Stimulated activated naive CD8-positive, alpha-beta T cell treated with anti-CD3 and anti-CD28 coated beads, Interleukin-15, amount 100 ng/mL, for 72 hours (primary cell): ENCODE measurements around the gene OR51G2.

ENCODE experiments used
- ATAC-seq: fragments of 150-1000 bp; cut with Tn5 transposase; 2 replicates; pipeline ENCODE4 v1.10.0; 2021; ENCODE audit warnings: mild to moderate bottlenecking, moderate library complexity
- DNase-seq, 2 donors: peaks; one replicate each; pipeline ENCODE4 v3.0.0; 2021 to 2022
- H3K27ac Mint-ChIP-seq, 2 donors: one replicate each; pipeline ENCODE4 v1.8.0; 2022; ENCODE audit warnings: mild to moderate bottlenecking in 2 of 2, mixed read lengths in 2 of 2, moderate library complexity in 2 of 2
- H3K27me3 Mint-ChIP-seq: one replicate; pipeline ENCODE4 v1.8.0; 2022; ENCODE audit warnings: mixed read lengths
- H3K4me1 Mint-ChIP-seq: one replicate; pipeline ENCODE4 v1.8.0; 2022; ENCODE audit warnings: mild to moderate bottlenecking, mixed read lengths
- H3K4me3 Mint-ChIP-seq, 2 donors: one replicate each; pipeline ENCODE4 v1.8.0; 2022; ENCODE audit warnings: mild to moderate bottlenecking in 2 of 2, mixed read lengths in 2 of 2, moderate library complexity in 1 of 2
- H3K9me3 Mint-ChIP-seq, 2 donors: one replicate each; pipeline ENCODE4 v1.8.0; 2022; ENCODE audit warnings: mixed read lengths in 2 of 2

OR51G2 gene

DNA sequence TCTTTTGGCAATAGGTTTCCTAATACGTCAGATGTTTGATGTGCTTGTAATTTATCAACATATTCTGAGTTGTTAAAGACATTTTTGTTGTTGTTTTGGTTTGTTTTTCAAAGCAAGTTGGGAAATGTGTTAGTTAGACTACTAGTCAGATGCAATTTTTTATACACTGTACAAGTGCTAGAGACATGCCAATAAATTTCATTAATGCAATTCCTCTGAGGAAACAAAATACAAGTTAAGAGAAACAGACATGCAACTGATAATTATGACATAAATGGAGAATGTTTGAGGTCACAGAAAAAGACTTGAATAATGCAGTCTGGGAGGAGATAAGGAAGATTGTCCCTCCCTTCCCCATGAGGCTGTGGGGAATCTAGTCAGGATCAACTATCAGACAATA lies 31.6 kb downstream of the OR51G2 start:
- Mint-ChIP-seq H3K27me3 (peaks cover 8% of the 10 kb centered on the region), H3K27ac (no peak overlapping the region), H3K4me1 (no peaks in the 10 kb centered on the region), H3K4me3 (no peak overlapping the region), H3K9me3 (peaks cover 5 to 7% of the 10 kb centered on the region in 2 donors)
- ATAC-seq (no peak), DNase-seq (no peak)

DNA sequence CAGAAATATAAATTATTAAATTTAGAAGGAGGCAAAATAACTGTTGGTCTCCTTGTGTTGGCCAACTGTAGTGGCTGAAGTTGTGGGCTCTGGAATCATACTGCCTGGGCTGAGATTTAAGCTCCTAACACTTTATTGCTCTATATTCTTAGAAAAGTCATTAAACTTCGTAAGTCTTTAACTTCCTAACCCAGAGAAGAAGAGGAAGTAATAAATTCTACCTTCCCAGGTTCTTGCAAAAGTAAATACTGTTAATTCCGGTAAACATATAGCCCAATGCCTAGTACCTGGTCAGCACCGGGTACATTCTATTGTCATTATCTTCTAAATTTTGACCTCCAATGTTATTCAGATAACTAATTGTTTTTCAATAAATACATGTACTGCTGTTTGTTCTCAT lies 33.0 kb downstream of the OR51G2 start:
- ATAC-seq (no peak), DNase-seq (no peak)
- Mint-ChIP-seq H3K27ac (no peak overlapping the region), H3K27me3 (peaks cover 8% of the 10 kb centered on the region), H3K4me1 (no peaks in the 10 kb centered on the region), H3K4me3 (no peak overlapping the region), H3K9me3 (peaks cover 5 to 7% of the 10 kb centered on the region in 2 donors)

DNA sequence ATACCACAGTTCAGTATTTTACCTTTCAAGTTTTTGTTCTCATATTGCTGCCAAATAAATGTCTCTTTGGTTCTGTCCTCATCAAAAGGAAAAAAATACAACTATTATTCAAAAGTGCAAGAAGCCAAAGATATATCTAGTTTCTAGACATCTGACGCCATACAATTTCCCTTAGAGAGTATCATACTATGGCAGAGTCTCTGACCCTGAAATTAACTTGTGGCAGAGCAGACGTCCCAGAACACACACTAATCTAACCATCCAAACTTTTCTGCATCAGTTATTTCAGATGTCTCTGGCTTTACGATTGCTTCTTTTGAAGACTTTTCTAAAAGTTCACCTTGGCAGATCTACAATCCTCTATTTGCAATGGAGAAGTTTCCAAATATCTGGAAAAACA lies 34.8 kb downstream of the OR51G2 start:
- H3K9me3 Mint-ChIP-seq, result no peaks in the 10 kb centered on the region
- DNase-seq (no peak), ATAC-seq (no peak)
- H3K27ac Mint-ChIP-seq, result no peak overlapping the region
- H3K27me3 Mint-ChIP-seq, result no peaks in the 10 kb centered on the region
- no peaks in the 10 kb centered on the region for H3K4me1 Mint-ChIP-seq
- H3K4me3 Mint-ChIP-seq, result no peak overlapping the region

DNA sequence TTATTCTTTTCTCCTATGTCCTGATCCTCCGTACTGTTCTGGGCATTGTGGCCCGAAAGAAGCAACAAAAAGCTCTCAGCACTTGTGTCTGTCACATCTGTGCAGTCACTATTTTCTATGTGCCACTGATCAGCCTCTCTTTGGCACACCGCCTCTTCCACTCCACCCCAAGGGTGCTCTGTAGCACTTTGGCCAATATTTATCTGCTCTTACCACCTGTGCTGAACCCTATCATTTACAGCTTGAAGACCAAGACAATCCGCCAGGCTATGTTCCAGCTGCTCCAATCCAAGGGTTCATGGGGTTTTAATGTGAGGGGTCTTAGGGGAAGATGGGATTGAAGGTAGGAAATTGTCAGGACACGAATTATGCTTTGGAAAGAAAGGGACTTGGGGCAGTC lies 36.6 kb downstream of the OR51G2 start:
- ATAC-seq (no peak), DNase-seq (no peak)
- Mint-ChIP-seq H3K4me3 (no peak overlapping the region), H3K27me3 (no peaks in the 10 kb centered on the region), H3K4me1 (no peaks in the 10 kb centered on the region), H3K9me3 (no peaks in the 10 kb centered on the region), H3K27ac (peak overlapping the region in 1 of 2 donors; percentile 4)

DNA sequence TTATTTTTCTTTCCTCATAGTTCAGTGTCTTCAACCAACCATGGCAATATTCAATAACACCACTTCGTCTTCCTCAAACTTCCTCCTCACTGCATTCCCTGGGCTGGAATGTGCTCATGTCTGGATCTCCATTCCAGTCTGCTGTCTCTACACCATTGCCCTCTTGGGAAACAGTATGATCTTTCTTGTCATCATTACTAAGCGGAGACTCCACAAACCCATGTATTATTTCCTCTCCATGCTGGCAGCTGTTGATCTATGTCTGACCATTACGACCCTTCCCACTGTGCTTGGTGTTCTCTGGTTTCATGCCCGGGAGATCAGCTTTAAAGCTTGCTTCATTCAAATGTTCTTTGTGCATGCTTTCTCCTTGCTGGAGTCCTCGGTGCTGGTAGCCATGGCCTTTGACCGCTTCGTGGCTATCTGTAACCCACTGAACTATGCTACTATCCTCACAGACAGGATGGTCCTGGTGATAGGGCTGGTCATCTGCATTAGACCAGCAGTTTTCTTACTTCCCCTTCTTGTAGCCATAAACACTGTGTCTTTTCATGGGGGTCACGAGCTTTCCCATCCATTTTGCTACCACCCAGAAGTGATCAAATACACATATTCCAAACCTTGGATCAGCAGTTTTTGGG lies 37.2 kb downstream of the OR51G2 start, which contains the start of gene OR51T1:
TSS of gene OR51T1 (plus strand) at position 41 of the 641 bp plus-strand sequence. CDS start at position 41, 0 bp downstream.
- DNase-seq (no peak), ATAC-seq (no peak)
- Mint-ChIP-seq H3K4me3 (no peak within 1 kb of the TSS), H3K4me1 (no peaks in the 10 kb centered on the region), H3K27ac (peak within 1 kb of the TSS in 1 of 2 donors; percentile 4), H3K27me3 (no peaks in the 10 kb centered on the region), H3K9me3 (peaks cover 0 to 1% of the 10 kb centered on the region in 2 donors)

DNA sequence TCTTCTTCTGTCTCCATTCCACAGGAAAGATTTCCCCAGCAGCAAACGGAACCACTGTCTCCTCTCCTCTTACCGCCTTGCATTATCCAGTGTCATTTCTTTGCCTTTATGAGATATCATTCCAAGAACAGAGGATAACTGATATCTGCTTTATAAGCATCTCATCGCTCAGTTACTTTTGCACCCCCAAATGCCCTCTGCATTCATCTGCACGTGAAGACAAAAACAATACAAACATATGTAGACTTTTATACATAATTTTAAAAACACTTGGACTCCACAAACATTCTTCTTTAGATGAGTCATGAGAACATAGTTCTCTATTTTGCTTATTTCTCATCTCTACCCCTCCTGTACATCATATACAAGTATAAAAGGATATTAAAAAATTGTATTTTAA lies 38.0 kb downstream of the OR51G2 start:
- no peak overlapping the region for H3K4me3 Mint-ChIP-seq
- no peak overlapping the region for H3K27ac Mint-ChIP-seq
- peaks cover 0 to 6% of the 10 kb centered on the region in 2 donors for H3K9me3 Mint-ChIP-seq
- no peak for ATAC-seq
- DNase-seq, result no peak
- H3K4me1 Mint-ChIP-seq, result no peaks in the 10 kb centered on the region
- H3K27me3 Mint-ChIP-seq, result no peaks in the 10 kb centered on the region

DNA sequence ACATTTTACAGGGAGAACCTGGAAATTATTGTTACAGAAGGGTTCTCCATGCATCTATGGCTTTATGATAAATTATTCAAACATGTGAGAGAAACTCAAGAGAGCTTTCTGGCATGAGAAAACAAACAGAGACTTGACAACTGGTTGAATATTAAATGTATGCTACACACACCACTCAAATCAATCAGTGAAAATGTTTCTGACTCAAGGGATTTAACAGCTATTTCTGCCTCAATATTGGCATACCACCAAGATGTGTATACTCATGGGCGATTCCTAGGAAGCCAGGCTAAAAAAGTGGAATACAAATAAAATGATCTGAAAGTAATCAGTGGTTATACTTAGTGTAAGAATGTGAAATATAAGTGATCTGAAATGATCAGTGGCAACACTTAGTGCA lies 53.3 kb downstream of the OR51G2 start:
- DNase-seq, result no peak
- Mint-ChIP-seq H3K27me3 (no peaks in the 10 kb centered on the region), H3K9me3 (peaks cover 4 to 6% of the 10 kb centered on the region in 2 donors), H3K27ac (no peak overlapping the region), H3K4me3 (no peak overlapping the region), H3K4me1 (no peaks in the 10 kb centered on the region)
- ATAC-seq, result no peak

DNA sequence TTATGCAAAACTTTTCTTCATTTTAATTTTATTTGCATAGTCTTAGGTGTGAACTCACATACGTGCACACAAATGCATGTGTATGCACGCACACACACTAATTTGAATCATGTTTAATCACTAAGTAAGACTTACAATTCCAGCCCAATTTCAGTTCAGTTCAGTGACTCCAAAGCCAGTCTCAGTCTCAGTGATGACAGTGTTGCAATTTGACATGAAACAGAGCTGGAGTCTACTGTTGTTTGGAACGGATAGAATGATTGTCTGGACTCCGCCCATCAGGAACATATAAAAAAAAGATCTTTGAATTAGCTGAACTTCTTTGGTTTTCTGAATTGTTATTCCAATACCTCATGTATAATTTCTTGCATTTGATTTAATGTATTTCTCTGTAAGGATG lies 55.3 kb downstream of the OR51G2 start:
- Mint-ChIP-seq H3K27ac (peak overlapping the region in 1 of 2 donors; percentile 44), H3K27me3 (no peaks in the 10 kb centered on the region)

More for the DNA sequence above, 55.3 kb downstream of the OR51G2 start:
- Mint-ChIP-seq H3K4me3 (no peak overlapping the region), H3K9me3 (peaks cover 5 to 12% of the 10 kb centered on the region in 2 donors), H3K4me1 (no peaks in the 10 kb centered on the region)
- ATAC-seq (no peak), DNase-seq (no peak)
